Memory B cell (primary cell): ENCODE data around the gene SHISAL1.

Source experiments
- ATAC-seq: fragments of 150-1000 bp; cut with Tn5 transposase; 2 replicates; pipeline ENCODE4 v1.10.0; 2021; ENCODE audit warnings: low read depth, mild to moderate bottlenecking, moderate library complexity
- DNase-seq, 2 donors: peaks; one replicate each; pipeline ENCODE4 v3.0.0; 2022; ENCODE audit warnings: low spot score in 2 of 2
- H3K27ac Mint-ChIP-seq: one replicate; pipeline ENCODE4 v1.8.0; 2022; ENCODE audit warnings: mild to moderate bottlenecking, moderate library complexity, mixed read lengths
- H3K27me3 Mint-ChIP-seq: one replicate; pipeline ENCODE4 v1.8.0; 2022; ENCODE audit warnings: mixed read lengths
- H3K36me3 Mint-ChIP-seq: one replicate; pipeline ENCODE4 v1.8.0; 2022; ENCODE audit warnings: mild to moderate bottlenecking, mixed read lengths
- H3K4me1 Mint-ChIP-seq: one replicate; pipeline ENCODE4 v1.8.0; 2022; ENCODE audit warnings: mixed read lengths
- H3K4me3 Mint-ChIP-seq: one replicate; pipeline ENCODE4 v1.8.0; 2022; ENCODE audit warnings: mild to moderate bottlenecking, moderate library complexity, mixed read lengths
- H3K9me3 Mint-ChIP-seq: one replicate; pipeline ENCODE4 v1.8.0; 2022; ENCODE audit warnings: mixed read lengths

Gene SHISAL1

GRCh38 chr22:44292521-44292920, 20.2 kb downstream of the SHISAL1 start:
- Mint-ChIP-seq H3K9me3 (peaks cover 8% of the 10 kb centered on the region), H3K4me1 (no peaks in the 10 kb centered on the region), H3K27me3 (peaks cover 11% of the 10 kb centered on the region), H3K4me3 (no peak overlapping the region), H3K36me3 (peaks cover 3% of the 10 kb centered on the region), H3K27ac (no peak overlapping the region)
- no peak for ATAC-seq
- no peak for DNase-seq

DNA sequence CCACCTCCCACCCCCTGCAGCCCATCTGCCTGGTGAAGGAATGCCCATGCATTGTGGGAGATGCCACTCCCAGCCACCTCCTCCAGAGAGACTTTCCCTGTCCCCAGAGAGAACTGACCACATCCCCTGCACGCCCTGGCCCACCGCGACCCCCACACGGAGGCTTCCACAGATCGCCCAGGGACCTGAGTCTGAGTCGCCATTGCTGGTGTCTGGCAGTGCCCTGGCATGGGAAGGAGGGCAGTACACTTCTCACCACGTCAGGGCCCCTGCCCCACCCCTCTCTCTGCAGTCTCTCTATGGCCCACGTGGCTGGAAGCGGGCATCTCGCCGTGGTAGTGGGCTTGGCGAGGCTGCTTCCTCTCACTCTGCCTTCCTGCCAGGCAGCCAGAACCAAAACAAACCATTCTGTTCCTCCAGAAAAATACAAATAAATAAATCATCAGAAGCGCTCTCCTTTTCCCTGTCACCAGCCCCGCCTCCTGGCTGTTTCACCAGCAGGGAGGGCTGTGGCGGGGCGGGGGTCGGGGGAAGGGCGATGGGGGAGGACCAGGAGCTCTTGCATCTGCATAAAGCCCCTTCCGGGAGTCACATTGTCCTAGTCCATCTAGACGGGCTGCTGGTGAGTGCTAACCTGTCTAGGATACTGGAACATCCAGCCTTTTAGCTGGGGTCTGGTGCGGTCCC, 20.9 kb downstream of the SHISAL1 start:
- Mint-ChIP-seq H3K4me3 (no peak overlapping the region), H3K36me3 (peaks cover 3% of the 10 kb centered on the region), H3K4me1 (no peaks in the 10 kb centered on the region), H3K27me3 (peaks cover 12% of the 10 kb centered on the region), H3K9me3 (peaks cover 8% of the 10 kb centered on the region), H3K27ac (no peak overlapping the region)
- no peak for ATAC-seq
- no peak for DNase-seq

- ATAC-seq (no peak), DNase-seq (no peak)
- Mint-ChIP-seq H3K4me1 (no peaks in the 10 kb centered on the region), H3K27me3 (peaks cover 11% of the 10 kb centered on the region), H3K4me3 (no peak overlapping the region), H3K36me3 (peaks cover 3% of the 10 kb centered on the region), H3K27ac (no peak overlapping the region), H3K9me3 (peaks cover 8% of the 10 kb centered on the region)
Observed at GRCh38 chr22:44291265-44291664, 21.5 kb downstream of the SHISAL1 start.

- Mint-ChIP-seq H3K27ac (no peak overlapping the region), H3K4me3 (no peak overlapping the region), H3K4me1 (no peaks in the 10 kb centered on the region), H3K36me3 (peaks cover 3% of the 10 kb centered on the region), H3K27me3 (peaks cover 15% of the 10 kb centered on the region), H3K9me3 (peaks cover 6% of the 10 kb centered on the region)
- no peak for ATAC-seq
- DNase-seq = no peak
Observed at GRCh38 chr22:44289414-44290171, 23.2 kb downstream of the SHISAL1 start.

DNA sequence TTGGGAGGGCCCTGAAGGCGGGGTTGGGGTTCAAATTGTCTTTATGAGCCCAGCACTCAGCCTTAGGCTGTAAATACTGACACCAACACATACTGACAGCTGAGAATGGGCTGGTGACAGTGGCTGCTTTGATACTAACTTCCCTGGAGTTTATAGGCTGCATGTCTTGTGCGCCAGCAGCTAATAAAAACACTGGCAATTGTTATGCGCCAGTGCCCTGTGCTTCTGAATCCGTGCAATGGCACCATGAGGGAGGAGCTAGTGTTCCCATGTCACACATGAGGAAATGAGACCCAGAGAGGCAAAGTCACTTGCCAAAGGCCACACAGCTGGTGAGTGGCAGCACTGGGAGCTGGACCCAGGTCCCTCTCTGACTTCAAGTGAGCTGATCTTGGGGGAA, 23.8 kb downstream of the SHISAL1 start:
- Mint-ChIP-seq H3K27me3 (peaks cover 14% of the 10 kb centered on the region), H3K27ac (no peak overlapping the region), H3K9me3 (peaks cover 2% of the 10 kb centered on the region), H3K36me3 (no peaks in the 10 kb centered on the region), H3K4me1 (no peaks in the 10 kb centered on the region), H3K4me3 (no peak overlapping the region)
- no peak for DNase-seq
- ATAC-seq = no peak

- Mint-ChIP-seq H3K27me3 (peaks cover 17% of the 10 kb centered on the region), H3K9me3 (no peaks in the 10 kb centered on the region), H3K27ac (no peak overlapping the region), H3K4me1 (no peaks in the 10 kb centered on the region), H3K4me3 (no peak overlapping the region), H3K36me3 (no peaks in the 10 kb centered on the region)
- DNase-seq (no peak), ATAC-seq (no peak)
Observed at GRCh38 chr22:44287741-44288140, 25.0 kb downstream of the SHISAL1 start.

DNA sequence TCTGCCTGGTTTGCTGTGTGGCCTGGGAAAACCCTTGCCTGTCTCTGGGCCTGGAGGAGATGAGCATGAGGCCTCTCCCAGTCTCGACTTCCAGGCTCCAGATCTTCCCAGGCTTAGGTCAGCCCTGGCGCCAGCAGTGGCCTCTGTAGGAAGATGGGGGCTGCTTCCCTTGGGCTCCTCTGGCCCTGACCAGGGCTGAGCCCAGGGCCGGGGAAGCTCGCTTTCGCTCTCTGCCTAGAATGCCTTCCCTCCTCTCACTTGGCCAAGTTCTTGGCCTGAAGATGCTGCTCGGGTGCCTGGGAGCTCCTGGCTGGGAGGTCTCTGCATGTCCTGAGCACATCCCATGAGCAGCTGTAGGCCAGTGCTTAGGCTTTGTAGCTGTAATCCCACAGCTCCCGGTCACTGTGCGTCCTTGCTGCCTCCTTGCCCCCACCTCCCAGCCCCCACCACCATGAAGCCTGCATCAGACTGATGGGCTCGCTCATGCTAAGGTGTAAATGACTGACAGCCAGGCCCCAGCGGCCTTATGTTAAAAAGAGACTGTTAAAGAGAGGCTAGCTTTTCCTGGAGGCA, 25.5 kb downstream of the SHISAL1 start:
- peaks cover 17% of the 10 kb centered on the region for H3K27me3 Mint-ChIP-seq
- ATAC-seq (no peak), DNase-seq (no peak)
- no peaks in the 10 kb centered on the region for H3K36me3 Mint-ChIP-seq
- H3K27ac Mint-ChIP-seq = no peak overlapping the region
- no peak overlapping the region for H3K4me3 Mint-ChIP-seq
- no peaks in the 10 kb centered on the region for H3K9me3 Mint-ChIP-seq
- no peaks in the 10 kb centered on the region for H3K4me1 Mint-ChIP-seq

- Mint-ChIP-seq H3K4me1 (no peaks in the 10 kb centered on the region), H3K4me3 (no peak overlapping the region), H3K27ac (no peak overlapping the region), H3K27me3 (peaks cover 17% of the 10 kb centered on the region), H3K9me3 (no peaks in the 10 kb centered on the region), H3K36me3 (no peaks in the 10 kb centered on the region)
- ATAC-seq (no peak), DNase-seq (no peak)
Observed at GRCh38 chr22:44286646-44287045, 26.1 kb downstream of the SHISAL1 start.

DNA sequence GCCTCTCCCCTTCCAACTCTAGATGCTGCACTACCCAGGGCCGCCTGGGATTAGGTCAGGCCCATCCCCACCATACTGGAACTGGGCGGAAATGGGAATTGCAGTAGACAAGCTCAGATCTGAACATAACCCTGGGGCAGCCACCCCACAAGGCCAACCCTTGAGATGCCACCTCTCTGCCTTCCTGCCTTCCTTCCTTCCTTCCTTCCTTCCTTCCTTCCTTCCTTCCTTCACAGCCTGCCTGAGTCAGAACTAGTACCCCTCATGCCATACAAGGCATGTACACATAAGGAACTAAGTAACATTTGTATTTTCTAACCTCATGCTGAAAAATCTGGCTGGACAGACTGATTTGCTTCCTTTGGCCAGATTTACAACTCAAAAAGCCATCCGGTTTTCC, 28.0 kb downstream of the SHISAL1 start:
- H3K4me3 Mint-ChIP-seq = no peak overlapping the region
- no peaks in the 10 kb centered on the region for H3K36me3 Mint-ChIP-seq
- ATAC-seq = no peak
- DNase-seq = no peak
- no peaks in the 10 kb centered on the region for H3K4me1 Mint-ChIP-seq
- H3K27ac Mint-ChIP-seq = no peak overlapping the region
- no peaks in the 10 kb centered on the region for H3K9me3 Mint-ChIP-seq
- peaks cover 26% of the 10 kb centered on the region for H3K27me3 Mint-ChIP-seq

DNA sequence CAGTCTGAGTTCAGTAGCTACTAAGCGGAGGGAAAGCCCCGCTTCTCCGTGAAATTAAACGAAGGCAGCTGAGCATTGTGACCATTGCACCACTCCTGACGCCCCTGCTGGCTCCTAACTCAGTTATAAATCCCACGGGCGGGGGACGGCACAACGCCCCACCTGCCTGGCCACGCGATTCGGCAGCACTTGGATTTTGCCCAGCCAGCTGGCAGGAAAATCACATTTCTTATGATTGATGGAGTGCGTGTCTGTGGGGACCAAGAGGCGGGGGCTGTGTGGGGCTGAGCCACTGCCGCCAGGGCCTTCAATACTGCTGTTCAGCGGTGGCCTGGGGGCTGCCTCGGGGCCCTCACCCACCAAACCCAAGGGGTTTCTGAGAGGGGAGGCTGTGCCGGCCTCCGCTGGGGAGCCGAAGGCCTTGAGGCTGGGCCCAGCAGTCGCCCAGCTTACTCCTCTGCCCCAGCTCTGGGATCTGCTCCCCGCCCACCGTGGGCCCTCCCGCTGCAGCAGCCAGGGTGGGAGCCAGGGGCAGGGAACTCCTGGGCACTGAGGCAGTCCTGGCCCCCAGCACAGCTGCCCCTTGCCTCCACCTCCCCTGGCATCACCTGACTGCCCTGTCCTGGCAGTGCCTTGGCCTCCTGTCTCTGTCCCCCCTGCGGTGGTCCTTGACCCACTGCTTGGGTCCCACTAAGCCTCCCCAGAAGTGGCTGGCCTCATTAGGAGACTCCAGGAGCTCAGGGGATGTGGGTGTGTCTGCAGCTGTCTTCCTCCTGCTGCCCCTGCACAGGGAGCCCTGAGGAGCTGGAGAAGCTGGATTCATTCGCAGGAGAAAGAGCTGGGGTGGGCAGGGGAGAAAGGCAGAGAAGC, 30.7 kb downstream of the SHISAL1 start:
- Mint-ChIP-seq H3K9me3 (no peaks in the 10 kb centered on the region), H3K4me1 (peaks cover 3% of the 10 kb centered on the region), H3K27ac (no peak overlapping the region), H3K27me3 (peaks cover 23% of the 10 kb centered on the region), H3K36me3 (no peaks in the 10 kb centered on the region), H3K4me3 (no peak overlapping the region)
- no peak for DNase-seq
- no peak for ATAC-seq

DNA sequence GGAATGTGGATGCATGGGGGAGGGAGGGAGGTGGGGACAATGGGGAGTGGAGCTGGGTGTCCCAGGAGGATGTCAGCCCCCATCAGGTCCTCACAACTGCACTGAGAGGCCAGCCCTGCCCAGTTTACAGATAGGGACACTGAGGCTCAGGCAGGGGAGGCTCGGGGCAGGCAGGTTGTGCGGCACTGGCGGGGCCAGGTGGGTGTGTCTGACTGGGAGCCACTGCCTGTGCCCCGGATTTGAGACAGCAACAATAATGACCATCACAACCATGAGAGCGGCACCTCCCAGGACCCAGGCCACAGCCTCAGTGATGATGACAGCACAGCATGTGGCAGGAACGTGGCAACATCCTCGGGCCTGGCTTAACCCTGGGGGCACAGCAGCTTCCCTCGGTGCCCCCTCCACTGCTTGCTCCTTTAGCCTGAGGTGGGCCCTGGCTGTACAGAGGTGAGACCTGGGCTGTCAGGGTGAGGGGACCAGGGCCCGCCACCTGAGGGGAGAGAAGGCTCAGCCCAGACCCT, 32.0 kb downstream of the SHISAL1 start:
- Mint-ChIP-seq H3K4me3 (no peak overlapping the region), H3K4me1 (peaks cover 3% of the 10 kb centered on the region), H3K27ac (no peak overlapping the region), H3K27me3 (peaks cover 31% of the 10 kb centered on the region), H3K36me3 (no peaks in the 10 kb centered on the region), H3K9me3 (no peaks in the 10 kb centered on the region)
- no peak for DNase-seq
- no peak for ATAC-seq

DNA sequence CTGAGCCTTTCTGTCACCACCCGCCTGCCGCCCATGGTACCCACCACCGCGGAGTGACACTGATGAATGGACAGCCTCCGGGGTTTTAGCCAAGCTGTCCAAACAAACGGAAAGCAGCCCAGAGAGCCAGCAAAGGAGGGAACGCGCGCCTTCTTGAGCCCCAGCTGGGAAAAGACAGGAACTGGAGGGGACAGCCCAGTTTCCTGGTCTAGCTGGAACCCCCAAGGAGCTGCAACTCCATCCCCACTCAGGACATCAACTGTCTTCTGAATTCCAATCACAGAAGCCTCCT, 33.7 kb downstream of the SHISAL1 start:
- DNase-seq (no peak), ATAC-seq (no peak)
- H3K36me3 Mint-ChIP-seq = no peaks in the 10 kb centered on the region
- no peak overlapping the region for H3K27ac Mint-ChIP-seq
- no peaks in the 10 kb centered on the region for H3K9me3 Mint-ChIP-seq
- H3K4me1 Mint-ChIP-seq = peaks cover 3% of the 10 kb centered on the region
- no peak overlapping the region for H3K4me3 Mint-ChIP-seq
- H3K27me3 Mint-ChIP-seq = peaks cover 30% of the 10 kb centered on the region

DNA sequence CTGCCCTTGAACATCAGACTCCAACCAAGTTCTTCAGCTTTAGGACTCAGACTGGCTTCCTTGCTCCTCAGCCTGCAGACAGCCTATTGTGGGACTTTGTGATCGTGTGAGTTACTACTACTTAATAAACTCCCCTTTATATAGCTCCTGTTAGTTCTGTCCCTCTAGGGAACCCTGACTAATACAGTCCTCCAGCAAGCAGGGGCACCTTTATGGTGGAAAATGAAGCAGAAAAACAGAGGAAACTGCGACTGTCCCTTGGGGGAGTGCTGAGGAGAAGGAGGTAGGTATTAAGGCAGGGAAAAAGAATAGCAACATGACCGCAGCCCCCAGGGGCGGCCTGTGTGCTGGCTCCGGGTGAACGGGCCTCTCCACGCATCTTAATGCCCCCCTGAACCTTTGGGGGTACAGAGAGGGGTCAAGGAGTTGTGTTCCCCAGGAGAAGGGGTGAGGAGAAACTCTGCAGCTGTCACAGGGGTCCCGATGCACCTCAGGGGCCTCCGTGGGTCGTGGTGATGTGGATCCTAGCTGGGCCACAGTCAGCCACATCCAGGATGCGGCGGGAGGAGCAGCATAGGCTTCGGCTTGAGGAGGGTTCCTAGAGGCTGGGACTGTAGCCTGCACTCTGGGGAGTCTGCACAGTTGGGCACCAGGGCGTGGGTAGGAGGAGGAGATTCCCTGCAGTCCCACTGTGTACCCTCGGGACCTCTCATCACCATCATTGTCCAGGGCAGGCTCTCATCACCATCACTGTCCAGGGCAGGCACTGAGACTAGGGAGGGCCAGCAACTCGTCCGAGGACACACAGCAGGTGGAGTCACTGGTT, 34.3 kb downstream of the SHISAL1 start:
- H3K27me3 Mint-ChIP-seq = peaks cover 29% of the 10 kb centered on the region
- no peak for ATAC-seq

More for the DNA sequence above, 34.3 kb downstream of the SHISAL1 start:
- no peaks in the 10 kb centered on the region for H3K36me3 Mint-ChIP-seq
- no peak overlapping the region for H3K4me3 Mint-ChIP-seq
- H3K4me1 Mint-ChIP-seq = peaks cover 3% of the 10 kb centered on the region
- no peak overlapping the region for H3K27ac Mint-ChIP-seq
- DNase-seq = no peak
- no peaks in the 10 kb centered on the region for H3K9me3 Mint-ChIP-seq
